Activated effector memory CD4-positive, alpha-beta T cell treated with anti-CD3 and anti-CD28 coated beads, Interleukin-2, amount 50 U/mL, for 16 hours (primary cell): ENCODE results near the gene GALM.
A peak's percentile ranks its signal among the peaks of the same experiment; 100 is the strongest.
"Not testable (repeated sequence)": the region's sequence is repeated elsewhere in the genome, so short reads cannot be mapped to it uniquely, and the experiment has no call there.

Source experiments
- DNase-seq: peaks from one replicate; pipeline ENCODE4 v3.0.0-alpha.2; 2020

GALM gene

DNA sequence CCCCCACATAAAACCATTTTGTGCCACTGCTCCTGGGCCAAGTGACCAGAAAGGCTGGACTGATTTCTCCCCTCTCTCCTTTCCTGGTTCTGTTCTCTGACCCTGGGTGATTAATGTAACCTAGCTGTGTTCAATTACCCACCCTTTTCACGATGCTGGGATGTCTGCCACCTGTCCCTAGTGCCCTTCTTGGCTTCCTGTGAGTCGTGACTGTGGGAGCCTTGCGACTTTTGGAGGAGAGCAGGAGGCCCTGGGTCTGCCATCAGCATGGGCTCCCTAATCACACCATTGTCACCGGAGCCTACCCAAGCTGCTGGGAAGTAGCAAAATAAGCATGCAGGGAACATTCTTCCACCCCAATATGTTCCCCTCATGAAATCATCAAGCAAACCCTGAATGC, 47.0 kb downstream of the GALM start:
- DNase-seq, result peak; percentile 44

DNA sequence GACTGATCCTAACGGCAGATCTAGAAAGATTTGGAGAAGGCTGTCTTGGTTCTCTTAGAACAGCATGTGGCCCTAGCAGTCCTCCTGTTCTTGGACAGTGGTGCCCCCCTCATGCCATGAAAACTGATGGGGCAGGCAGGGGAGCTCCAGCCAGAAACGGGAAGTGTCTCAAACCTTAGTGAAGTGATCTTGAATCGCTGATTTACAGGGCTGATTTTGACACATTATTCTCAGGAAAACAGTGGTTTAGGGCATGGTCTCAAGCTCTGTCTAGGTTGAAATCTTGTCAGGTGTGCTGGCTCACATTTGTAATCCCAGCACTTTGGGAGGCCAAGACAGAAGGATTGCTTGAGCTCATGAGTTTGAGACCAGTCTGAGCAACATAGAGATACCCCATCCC, 47.4 kb downstream of the GALM start:
- peak; percentile 47 for DNase-seq

DNA sequence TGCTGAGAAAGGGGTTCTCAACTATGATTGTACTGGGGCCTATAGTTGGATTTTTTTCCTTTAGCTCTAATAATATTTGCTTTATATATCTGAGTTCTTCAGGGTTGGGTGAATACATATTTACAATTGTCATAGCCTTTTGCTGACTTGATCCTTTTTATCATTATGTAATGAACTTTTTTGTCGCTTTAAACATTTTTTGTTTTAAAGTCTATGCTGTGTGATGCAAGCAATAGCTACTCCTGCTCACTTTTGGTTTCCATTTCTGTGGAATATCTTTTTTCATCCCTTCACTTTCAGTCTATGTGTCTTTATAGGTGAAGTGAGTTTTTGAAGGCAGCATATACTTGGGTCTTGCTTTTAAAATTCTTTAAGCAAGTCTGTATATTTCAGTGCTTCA, 49.0 kb downstream of the GALM start:
- not testable (repeated sequence) for DNase-seq

DNA sequence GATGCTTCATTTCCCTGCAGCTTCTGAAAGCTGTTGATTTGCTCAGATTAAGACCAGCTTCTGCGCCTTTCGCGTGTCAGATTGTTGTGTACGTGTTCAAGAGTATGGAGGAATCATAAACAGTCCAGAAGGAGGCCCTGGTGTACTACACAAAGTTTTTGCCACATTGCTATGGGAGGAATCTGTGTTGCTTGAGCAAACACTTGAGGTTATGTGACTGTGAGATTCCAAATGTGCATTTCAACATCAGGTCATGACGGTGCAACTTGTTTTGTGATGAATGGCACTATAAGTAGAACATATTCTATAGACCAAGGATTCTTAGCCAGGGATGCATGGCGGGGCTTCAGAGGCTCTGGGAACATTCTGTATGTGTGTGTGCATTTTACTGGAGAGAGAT, 50.3 kb downstream of the GALM start:
- DNase-seq, result peak; percentile 21

DNA sequence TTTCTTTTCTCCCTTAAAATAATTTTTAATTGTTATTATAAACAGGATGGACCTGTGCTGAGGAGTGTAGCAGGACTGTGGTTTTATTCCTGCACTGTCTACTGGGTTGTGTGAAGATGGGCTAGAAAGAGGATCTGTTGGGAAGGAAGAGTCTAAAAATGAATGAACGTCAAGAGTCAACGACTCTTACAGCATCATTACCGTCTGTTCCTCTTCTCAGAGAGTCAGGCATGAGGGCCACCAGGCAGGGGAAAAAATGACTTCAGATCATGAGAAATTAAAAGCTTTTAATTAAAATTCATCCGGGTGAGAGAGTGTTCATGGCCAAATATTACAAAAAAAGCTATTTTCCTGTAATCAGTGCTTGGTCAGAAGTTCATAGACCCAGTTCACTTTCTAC, 52.7 kb downstream of the GALM start:
- no peak for DNase-seq

DNA sequence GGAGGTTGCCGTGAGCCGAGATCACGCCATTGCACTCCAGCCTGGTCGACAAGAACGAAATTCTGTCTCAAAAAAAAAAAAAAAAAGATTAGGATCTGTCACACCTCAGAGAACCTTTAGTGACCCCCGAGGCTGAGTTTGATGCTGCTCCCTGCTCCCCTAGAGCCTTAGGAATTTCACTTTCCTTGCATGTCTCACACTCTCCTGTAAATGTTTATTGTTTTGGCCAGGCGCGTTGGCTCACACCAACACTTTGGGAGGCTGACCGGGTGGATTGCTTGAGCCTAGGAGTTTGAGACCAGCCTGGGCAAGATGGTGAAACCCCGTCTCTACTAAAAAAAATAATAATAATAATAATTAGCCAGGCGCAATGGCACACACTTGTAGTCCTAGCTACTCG, 53.8 kb downstream of the GALM start:
- DNase-seq, result peak; percentile 31

DNA sequence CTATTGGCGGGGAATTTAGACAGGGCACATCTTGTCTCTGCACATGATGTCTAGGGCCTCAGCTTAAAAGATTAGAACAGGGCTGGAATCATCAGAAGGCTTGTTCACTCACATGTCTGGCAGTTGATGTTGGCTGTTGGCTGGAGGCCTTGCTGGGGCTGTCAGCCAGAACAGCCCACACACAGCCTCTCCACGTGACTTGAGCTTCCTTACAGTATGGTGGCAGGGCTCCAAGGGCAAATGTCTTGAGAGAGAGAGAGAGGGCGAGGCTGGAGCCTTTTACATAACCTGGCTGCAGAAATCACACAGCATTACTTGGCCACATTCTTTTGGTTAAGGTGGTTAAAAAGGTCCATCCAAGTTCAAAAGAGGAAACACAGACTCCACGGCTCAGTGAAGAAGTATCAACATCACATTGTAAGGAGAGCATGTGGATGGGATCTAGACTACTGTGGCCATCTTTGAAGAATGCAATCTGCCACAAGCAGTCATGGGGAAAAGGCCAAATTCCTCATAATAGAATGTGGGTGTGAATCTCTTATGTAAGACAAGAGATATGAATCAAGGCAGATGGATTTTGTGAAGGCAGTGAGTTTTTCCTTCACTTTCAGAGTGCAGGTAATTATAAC, 54.8 kb downstream of the GALM start:
- DNase-seq, result peak; percentile 60

DNA sequence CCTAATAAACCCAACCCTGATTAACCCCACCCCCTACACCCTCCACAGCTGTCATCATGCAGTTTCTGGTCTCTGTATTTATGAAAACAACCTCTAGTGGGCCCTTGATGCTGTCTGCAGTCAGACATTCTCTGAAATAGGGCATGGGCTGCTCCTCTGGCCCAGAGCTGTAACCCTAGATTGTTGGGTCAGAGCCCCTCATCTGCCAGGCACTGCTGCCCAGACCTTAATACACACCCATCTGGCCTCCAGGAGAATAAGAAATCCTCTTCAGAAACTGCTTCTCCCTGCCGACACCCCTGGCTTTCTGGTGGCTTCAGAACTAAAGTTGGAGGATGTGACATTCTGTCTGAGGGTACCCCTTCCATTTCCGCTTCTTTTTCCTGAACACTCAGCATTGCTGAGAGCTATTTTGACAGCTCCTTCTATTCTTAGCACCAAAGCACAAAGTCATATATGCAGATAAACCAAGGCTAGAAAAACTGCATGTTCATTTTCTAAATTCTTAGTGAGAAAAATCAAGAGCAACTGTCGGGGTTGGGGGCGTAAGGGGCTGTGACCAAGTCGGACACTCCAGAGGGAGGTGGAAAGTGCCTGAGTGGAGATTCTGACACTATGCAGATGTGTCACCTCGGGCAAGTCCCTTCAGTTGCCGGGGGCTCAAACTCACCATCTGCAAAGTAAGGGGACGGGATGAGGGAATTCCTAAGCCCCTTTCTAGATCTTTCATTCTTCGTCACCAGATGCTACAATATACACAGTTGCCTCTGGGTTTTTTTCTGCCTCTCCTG, 56.6 kb downstream of the GALM start:
- peak; percentile 85 for DNase-seq

DNA sequence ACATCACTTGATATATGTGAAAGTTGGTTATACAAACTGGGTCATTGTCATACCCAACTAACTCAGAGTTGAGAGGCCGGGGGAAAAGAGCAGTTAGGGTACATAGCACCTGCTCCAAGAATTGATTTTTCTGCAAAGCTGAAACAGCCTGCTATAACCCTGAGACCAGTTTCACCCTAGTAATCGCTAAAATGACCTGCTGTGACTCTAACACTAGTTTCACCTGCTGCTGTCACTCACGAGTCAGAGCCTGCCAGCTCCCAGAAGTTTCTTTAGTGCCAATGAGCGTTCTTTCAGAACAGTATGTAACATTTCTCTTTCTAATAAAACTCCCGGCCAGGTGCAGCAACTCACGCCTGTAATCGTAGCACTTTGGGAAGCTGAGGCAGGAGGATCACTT, 57.3 kb downstream of the GALM start:
- peak; percentile 64 for DNase-seq

DNA sequence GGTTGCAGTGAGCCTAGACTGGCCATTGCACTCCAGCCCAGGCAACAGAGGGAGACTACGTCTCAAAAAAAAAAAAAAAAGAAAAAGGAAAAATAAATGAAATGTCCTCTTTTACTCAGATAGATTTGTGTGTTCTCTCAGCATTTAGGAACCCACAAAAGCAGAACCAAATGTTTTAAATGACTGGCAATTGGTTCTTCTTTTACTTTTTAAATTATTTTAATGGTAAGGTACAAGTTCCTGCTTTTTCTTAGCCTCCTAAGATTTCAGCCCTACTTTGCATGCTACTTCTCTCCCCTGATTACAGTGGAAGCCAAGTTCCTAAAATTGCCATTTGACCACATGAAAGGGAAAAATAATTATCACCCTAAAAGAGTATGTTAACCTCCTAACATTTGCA, 61.7 kb downstream of the GALM start:
- no peak for DNase-seq

DNA sequence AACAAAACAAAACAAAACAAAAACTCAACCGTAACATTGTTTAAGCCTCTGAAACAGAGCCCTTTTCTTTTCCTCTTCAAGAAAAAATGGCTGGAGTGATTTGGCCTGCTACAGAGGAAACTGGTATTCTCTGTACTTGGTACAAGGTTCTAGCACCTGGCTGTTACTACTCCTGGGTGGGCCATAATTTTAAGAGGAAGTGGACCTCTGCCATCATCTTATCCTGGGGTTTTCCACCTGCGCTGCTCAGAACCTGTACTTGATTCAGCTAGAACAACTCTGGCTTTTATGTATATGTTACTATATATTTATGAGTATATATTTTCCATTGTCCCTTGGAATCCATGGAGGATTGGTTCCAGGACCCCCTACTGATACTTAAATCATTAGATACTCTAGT, 62.8 kb downstream of the GALM start:
- no peak for DNase-seq

DNA sequence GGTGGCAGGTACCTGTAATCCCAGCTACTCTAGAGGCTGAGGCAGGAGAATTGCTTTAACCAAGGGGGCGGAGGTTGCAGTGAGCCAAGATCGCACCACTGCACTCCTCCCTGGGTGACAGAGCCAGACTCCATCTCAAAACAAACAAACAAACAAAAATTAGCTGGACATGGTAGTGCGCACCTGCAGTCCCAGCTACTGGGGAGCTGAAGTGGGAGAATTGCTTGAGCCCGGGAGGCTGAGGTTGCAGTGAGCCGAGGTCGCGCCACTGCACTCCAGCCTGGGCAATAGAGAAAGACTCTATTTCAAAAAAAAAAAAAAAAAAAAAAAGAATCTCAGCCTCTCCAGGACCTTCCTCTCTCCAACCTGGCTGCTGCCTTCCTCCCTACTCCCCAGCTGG, 65.2 kb downstream of the GALM start:
- peak; percentile 39 for DNase-seq

DNA sequence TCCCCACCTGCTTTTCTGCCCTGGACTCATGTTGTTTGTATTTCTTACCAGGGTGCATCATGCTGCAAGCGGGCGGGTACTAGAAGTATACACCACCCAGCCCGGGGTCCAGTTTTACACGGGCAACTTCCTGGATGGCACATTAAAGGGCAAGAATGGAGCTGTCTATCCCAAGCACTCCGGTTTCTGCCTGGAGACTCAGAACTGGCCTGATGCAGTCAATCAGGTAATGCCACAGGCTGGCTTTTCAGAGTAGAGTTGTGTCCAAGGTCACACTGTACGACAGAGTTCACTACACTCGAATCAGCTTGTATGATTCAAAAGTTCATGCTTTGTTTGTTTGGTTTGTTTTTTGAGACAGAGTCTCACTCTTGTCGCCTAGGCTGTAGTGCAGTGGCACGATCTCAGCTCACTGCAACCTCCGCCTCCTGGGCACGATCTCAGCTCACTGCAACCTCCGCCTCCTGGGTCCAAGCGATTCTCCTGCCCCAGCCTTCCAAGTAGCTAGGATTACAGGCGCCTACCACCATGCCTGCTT, 65.8 kb downstream of the GALM start:
- DNase-seq, result peak; percentile 38

DNA sequence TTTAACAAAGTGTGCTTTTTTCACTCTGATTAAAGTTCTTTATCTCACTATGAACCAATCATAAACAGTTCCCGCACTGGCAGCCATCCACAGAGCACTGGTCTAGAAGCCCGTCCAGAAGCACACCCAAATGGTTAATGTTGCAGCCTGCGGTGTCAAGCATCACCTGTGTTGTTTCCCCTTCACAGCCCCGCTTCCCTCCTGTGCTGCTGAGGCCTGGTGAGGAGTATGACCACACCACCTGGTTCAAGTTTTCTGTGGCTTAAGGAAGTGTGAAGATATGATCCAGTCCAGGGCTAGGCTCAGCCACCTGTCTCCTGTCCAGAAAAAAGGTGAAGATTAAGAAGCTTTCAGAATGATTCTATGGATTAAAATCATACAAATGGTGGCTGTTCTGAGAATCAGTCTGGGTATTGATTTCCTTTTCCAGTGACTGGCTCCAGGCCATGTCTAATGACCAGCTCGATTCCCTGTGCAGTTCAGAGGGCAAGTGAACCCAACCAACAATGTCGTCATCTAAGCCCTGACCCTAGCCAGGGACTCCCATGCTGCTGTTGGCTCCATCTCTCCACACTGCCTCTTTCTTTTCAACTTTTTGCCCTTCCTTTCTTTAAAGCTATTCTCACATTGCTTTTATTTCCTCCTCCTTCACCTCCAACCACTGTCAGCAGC, 67.5 kb downstream of the GALM start:
- peak; percentile 54 for DNase-seq

DNA sequence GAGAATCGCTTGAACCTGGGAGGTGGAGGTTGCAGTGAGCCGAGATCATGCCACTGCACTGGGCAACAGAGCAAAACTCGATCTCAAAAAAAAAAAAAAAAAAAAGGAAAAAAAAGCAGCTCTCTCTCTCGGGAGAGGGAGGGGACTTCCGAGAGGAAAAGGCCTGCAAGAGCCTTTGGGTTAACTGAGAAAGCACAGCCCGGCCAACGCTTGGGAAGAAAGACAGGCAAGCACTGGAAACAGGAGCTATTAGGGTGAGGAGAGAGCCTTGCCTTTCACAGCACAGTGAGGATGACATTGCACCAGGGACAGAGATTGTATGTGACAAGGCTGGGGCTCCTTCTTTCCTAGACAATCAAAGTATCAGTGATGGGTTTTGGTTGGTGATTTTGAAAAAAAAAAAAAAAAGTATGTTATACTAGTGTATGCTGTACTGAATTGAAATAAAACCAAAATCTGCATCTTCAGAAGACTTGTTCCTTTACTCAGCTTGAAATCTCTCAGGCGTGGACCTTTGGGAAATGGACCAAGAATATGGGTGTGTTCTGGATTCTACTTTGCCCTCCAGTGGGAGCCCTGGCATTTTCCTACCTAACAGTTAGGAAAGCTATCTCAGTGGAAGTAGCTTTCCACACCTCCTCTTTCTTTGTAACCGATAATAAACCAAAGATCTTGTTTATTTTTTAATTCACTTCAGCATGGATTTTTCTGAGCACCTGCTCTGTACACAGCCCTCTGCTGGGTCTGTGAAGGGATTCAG, 68.6 kb downstream of the GALM start:
- peak; percentile 43 for DNase-seq

DNA sequence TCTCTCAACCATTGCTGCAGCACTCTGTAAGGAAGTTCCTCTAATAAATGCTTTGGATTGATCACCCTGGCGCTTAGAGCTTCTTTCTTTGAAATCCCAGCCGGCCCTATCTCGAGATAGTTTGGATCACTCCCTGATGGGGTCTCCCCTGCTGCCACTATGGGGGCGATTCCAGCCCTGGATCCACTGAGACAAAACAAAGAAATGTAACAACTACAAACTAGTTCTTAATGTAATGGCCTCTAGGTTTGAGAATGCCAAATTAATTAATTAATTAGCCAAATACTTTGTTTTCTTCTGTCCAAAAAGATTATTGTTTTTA, 70.0 kb downstream of the GALM start:
- DNase-seq, result peak; percentile 54

DNA sequence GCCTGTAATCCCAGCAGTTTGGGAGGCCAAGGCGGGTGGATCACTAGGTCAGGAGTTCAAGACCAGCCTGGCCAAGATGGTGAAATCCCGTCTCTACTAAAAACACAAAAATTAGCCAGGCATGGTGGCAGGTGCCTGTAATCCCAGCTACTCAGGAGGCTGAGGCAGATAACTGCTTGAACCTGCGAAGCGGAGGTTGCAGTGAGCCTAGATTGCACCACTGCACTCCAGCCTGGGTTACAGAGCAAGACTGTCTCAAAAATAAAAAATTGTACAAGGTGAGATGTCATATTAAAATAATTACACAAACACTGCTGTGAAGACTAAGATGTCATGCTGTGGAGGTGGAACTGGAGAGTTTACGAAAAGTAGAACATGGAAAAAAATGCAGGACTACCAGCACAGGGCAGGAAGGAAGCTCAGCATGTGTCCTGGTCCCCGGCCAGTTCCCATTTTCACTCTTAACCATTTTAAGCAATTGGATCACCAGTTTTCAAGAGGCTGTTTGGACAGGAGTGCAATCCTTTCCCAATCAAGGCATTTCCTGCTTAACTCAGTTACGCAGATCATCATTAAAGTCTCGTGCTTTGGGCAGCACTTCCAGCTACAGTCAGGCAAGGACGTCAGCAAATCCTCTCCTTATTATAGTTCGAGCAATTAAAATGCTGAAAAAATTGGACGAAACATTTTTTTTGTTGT, 71.2 kb downstream of the GALM start:
- peak; percentile 34 for DNase-seq

DNA sequence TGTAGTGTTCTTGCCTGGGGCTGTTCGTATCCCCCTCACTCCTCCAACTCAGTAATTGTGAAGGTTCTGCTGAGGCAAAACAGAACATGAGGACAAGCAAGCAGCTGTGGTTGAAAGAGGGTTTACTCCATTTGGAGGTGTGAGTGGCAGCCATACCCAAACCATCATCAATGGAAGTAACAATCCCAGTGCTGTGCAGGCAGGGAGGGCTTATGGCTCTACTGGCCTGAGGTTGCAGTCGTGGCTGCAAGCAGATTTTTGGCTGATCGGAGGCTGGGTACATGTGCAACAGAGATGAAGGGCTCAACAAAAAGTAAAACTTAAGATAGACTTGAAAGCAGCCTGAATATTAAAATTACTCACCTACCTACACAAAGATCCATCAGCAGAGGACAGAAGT, 72.0 kb downstream of the GALM start:
- DNase-seq, result peak; percentile 59

DNA sequence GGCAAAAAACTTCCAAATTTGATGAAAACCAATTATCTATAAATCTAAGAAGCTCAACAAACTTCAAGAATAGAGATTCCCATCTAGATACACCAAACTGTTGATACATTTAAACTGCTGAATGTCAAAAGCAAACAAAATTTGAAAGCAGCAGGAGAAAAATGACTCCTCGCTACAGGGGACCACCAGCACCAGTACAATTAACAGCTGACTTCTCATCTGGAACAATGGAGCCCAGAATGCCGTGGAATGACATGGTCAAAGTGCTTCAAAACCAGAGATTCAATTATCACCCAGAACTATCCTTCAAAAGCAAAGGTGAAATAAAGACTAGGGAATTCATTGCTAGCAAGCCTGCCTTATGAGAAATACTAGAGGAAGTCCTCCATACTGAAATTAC, 73.6 kb downstream of the GALM start:
- no peak for DNase-seq

DNA sequence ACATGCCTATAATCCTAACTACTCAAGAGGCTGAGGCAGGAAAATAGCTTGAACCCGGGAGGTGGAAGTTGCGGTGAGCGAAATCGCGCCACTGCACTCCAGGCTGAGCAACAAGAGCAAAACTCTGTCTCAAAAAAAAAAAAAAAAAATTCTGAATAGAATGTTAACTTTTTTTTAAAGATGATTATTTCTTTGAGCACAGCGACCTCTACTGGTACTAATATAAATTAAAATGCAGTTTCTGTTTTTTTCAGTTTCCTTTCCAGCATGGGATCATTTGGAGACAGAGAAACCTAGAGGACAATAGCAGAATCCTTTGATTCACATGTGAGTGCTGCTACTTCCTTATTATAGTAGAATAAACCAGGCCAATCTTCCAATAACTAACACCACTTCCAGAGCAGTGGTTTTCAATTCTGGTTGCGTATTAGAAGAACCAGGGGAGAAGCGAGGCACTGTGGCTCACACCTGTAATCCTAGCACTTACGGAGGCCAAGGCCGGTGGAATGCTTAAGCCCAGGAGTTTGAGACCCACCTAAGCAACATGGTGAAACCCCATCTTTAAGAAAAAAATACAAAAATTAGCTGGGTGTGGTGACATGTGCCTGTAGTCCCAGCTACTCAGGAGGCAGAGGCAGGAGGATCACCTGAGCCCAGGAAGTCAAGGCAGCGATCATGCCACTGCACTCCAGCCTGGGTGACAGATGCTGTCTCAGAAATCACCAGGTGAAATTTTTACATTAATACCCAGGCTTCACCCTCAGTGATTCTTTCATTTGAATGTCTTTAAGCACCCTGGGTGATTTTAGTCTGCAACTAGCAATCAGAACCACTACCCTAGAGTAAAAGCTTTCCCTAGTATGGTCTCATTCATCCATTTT, 75.2 kb downstream of the GALM start:
- DNase-seq, result peak; percentile 75

DNA sequence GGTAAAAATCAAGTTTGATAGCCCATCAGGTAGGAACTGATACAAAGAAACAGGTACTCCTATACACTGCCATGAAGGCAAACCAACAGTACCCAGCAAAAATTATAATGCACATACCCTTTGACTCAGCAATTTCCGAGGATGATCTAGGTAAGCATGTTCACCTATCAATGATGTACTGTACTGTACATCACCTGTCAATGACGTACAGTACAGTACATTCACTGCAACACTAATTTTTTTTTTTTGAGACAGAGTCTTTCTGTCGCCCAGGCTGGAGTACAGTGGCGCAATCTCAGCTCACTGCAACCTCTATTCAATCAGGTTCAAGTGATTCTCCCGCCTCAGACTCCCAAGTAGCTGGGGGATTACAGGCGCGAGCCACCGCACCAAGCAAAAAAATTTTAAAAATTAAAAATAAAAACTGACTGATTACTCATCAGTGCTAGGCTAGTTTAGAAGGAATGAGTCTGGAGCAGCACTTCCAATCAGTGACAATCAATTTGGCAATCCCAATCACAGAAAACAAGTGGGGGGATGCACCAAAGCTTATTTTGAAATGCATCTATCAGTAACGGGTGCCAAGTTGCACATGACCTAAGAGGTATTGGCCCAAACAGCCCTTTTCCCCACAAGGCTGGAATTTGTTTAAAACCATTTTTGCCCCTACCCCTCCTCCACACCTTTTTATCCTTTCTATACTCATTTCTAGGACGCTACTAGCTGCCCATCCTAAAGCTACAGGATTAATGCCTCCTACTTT, 77.1 kb downstream of the GALM start:
- DNase-seq, result no peak
